COLO668 (cell line): Measurements from ENCODE around the gene TMEM54.
"Not testable (repeated sequence)": the region's sequence is repeated elsewhere in the genome, so short reads cannot be mapped to it uniquely, and the experiment has no call there.

Experiments
- DNase-seq: peaks from one replicate; lab custom pipeline; 2025; ENCODE audit not compliant: unreplicated experiment; lab: John Stamatoyannopoulos, UW

TMEM54 gene

DNA sequence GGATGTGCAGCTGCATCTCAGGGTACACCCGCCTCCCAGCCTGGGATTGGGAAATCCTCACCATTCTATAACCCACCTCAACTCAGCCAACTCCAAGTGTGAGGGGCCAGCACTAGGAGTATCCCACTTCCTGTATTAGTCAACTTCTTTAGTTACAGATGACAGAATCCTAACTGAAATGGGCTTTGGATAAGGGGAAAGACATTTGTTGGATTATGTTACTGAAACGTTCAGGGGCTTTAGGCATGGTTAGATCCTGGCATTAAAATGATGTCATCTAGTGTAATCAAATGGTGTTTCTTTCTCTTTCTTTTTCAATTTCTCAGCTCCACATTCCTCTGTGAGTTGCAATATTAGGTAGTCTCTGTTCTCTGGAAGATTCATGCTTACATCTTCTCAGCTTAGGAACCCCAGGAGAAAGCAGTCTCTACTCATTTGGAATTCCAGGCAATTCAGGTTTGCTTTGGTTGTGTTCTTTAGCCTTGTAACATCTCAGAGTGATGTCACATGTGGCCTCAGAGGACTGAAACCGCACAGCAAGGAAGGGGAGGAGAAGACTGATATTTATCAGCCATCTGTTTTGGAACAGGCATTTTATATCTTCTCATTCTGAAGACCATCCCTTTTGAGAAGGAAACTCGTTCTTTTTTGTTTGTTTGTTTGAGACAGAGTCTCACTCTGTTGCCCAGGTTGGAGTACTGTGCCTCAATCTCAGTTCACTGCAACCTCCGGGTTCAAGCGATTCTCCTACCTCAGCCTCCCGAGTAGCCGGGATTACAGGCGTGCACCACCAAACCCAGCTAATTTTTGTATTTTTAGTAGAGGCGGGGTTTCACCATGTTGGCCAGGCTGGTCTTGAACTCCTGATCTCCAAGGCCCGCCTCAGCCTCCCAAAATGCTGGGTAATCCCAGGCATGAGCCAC lies 18.9 kb upstream of the TMEM54 start:
- DNase-seq, result no peak

DNA sequence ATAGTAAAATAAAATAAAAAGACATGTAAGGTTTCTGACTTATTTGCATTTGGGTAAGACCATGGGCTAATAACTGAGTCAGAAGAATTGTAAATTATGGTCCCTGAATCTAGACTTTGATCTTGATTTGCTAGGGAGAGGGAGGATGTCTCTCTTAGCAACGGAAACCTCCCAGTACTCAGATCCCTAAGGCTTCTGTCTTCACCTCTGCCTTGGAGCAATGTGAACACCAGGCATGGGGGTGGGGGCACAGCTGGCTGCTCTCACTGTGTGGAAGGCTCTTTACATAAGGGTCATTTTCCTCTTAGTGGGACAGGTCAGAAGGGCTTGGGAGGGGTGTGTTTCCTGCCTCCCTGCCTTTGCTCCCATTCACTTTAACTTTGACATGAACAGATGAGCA lies 17.0 kb upstream of the TMEM54 start:
- DNase-seq, result no peak

DNA sequence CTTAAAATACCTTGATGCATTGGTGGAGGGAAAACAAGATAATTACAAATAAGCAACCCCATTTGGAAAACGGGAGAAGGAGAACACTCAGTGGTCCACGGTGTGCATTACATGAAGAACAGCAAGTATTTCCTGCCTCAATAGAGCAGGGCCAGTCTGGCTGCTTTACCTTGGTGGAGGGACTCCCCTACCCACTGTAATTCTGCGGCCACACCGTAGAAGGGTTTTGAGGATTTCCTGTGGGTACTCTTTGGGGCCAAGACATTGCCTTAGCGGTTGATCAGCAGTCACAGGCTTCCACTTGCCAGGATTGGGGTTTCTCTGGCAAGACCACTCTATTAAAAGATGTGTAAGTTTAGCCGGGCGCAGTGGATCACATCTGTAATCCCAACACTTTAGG lies 16.3 kb upstream of the TMEM54 start:
- no peak for DNase-seq

DNA sequence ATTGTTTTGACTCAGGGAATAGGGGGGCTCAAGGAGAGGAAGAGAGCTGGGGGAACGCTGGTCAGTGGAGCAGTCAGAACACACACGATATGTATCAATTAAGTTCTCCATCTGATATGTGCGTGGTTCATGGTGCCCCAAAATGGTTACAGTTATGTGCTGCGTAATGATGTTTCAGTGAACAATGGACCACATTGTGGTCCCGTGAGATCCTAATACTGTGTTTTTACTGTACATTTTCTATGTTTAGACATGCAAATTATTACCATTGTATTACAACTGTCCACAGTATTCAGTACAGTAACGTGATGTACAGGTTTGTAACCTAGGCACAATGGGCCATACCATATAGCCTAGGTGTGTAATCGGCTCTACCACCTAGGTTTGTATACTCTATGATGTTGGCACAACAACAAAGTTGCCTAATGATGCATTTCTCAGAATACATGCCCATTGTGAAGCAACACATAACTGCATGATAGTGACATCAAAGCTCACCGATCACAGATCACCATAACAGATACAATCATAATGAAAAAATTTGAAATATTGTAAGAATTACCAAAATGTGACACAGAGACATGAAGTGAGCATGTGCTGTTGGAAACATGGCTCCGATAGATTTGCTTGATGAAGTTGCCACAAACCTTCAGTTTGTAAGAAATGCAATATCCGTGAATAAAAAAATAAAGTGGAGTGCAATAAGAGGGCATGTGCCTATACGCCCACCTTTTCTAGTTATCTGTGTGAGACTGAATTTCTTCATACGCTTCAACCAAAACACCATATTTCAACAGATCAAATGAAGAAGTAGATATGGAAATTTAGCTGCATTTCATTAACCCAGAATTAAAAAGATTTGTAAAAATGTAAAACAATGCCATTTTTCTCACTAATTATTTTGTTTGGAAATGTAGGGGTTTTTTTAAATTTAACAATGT lies 14.8 kb upstream of the TMEM54 start:
- no peak for DNase-seq

DNA sequence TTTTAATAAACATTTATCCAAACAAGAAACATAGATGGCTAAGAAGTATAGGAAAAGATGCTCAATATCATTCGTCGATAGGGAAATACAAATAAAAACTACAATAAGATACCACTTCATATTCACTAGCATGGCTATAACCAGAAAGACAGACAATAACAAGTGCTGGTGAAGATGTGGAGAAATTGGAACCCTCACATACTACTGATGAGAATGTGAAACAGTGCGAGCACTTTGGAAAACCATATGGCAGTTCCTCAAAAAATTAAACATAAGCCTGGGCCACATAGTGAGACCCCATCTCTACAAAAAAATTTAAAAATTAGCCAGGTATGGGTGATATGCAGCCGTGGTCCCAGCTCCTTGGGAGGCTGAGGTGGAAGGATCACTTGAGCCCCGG lies 9.1 kb upstream of the TMEM54 start:
- DNase-seq, result no peak

DNA sequence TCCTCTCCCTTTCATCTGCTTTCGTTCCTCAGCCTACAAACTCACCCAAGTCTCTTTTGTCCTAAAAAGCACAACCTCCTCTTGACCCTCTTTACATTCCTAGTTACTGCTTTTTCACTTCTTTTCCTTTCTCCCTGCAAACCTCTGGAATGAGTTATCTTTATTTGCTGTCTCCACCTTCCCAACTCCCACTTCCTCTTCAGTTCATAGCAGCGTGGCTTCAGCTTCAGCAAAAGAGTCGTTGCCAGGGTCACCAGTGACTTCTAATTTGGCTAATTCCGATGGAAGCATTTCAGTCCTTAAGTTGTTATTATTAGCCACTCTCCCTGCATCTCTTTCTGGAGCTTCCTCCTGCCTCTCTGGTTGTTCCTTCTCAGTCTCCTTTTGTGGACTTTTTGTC lies 6.2 kb upstream of the TMEM54 start:
- no peak for DNase-seq

DNA sequence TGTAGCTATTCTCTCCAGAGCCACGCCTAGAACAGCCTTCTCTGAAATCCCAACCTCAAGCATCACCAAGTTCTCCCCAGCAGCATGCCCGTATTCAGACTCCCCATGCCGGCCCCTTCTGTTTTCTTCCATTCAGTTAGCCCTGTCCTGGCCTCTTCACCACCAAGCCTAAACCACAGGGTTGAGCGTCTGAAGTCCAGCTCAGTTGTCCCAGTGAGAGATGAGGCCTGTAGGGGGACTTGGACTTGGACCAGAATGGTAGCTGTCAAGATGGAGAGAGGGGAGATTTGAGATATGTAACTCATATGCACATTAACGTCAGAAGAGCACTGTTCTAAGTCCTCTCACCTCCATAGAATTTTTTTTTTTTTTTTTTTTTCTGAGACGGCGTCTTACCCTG lies 5.5 kb upstream of the TMEM54 start:
- no peak for DNase-seq

DNA sequence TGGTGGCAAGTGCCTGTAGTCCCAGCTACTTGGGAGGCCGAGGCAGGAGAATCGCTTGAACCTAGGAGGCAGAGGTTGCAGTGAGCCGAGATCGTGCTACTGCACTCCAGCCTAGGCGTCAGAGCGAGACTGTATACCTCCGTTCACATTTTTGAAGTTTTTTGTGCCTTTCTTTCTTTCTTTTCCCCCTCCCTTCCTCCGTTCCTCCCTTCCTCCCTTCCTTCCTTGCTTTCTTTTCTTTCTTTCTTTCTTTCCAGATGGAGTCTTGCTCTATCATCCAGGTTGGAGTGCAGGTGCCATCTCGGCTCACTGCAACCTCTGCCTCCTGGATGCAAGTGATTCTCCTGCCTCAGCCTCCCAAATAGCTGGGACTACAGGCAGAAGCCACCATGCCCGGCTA lies 4.4 kb upstream of the TMEM54 start:
- DNase-seq, result not testable (repeated sequence)

DNA sequence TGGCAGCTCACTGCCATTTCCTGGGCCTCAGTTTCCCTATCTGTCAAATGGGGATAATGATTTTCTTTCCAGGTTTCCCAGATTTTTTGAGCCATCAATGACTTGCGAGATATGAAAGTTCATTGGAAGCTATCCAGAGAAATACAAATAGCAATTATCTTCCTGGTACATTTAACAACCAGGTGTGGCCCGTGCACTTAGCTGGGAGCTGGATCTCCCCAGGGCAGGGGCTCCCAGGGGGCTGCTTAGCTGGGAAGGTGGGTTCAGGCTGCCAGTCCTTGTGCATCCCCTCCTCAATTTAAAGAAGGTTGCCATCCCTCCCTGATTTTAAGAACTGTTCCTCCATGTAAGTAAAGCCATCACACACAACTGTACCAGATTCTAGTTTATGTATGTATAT lies 3.6 kb upstream of the TMEM54 start:
- DNase-seq, result no peak

DNA sequence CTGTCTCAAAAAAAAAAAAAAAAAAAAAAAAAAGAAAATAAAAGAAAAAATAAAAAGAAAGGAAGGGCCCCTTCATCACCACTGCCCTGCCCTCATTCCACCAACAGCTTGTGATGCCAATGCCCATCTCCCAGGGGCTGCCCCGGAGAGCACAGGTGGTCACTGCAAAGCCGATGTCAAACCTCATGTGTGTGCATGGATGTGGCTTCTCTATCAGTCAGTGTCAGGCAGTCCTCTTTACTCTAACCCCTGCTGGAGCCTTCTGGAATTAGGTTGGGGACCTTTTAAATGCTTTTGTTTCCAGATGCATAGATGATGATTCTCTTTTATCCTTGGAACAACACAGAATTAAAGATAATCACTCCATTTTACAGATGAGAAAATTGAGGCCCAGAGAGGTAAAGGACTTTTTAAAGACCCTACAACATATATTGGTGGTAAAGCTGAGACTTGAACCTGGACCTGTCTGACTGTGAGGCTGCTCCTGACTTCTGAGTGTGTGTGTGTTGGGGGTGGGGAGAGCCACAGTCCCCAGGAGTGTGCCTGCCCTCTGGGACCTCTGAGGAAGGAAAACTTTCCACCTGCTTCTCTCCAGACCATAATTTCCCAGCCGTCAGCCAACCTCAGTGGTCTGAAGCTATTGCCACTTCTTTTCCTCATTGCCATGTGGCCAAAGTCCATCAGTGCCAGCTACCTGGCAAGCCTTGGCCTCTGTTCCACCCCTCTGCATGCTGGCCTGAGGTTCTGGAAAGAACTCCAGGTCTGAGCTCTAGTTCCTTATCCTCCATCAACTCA lies 3.0 kb upstream of the TMEM54 start:
- no peak for DNase-seq

DNA sequence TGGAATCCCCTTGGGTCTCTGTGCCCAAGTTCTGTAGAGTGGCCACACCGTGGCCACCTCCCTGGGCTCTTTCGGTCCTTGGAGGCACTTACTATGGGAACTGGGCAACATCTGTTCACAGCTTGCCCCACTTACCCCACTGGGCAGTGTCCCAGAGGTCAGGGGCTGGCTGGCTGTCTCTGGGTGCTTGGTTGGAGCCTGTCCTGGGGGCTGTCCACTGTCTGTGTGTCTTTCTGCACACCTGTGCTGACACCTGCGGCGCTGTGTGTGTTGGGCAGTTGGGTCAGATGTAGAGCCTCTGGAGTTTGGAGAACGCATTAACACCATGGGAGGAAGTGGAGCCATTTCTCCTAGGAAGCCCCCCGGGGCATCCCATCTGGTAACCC lies 1.3 kb upstream of the TMEM54 start:
- DNase-seq, result no peak

DNA sequence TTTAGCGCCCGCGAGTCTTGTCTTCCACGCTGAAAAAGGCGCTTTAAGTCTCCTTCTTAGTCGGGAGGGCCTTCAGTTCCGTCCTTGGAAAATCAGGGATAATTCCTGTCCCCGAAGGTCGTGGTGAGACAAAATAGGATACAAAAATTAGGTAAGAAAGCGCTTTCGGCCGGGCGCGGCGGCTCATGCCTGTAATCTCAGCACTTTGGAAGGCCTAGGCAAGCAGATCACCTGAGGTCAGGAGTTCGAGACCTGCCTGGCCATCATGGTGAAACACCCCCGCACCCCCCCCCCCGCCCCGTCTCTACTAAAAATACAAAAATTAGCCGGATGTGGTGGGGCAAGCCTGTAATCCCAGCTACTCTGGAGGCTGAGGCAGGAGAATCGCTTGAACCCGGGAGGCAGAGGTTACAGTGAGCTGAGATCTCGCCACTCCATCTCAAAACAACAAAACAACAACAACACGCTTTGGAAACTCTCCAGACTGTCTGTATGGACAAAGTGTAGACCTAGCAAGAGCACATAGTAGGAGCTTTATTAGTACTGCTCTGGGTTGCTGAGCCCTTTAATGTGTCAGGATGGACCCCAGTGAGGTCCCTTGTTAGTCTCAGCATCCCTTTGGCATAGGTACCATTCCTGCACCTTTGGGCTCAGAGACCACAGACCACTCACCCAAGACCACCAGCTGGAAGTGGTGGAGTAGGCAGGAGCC lies 790 bp upstream of the TMEM54 start:
- no peak for DNase-seq

DNA sequence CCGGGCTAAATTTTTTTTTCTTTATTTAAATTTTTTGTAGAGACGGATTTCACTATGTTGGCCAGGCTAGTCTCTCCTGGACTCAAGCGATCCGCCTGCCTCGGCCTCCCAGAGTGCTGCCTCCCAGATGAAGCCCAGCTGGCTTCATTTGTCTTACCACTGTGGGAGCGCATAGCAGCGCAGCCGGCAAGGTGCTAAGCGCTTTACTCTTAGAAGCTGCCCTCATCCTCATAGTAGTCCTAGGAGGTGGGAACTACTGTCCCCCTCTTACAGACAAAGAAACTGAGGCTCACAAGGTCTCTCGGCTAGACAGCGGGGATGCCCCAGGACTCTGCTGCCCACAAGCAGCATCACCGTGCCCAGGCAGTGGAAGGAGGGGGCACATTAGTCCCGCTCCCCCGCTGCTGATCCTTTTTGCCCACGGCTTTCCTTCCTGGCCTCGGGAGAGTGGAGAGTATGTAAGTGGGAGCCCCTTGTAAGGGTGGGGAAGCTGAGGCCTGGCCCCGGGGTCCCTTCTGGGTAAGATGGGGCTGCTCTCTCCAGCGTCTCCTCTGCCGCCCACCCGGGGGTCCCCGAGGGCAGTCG lies 726 bp downstream of the TMEM54 start:
- no peak for DNase-seq

DNA sequence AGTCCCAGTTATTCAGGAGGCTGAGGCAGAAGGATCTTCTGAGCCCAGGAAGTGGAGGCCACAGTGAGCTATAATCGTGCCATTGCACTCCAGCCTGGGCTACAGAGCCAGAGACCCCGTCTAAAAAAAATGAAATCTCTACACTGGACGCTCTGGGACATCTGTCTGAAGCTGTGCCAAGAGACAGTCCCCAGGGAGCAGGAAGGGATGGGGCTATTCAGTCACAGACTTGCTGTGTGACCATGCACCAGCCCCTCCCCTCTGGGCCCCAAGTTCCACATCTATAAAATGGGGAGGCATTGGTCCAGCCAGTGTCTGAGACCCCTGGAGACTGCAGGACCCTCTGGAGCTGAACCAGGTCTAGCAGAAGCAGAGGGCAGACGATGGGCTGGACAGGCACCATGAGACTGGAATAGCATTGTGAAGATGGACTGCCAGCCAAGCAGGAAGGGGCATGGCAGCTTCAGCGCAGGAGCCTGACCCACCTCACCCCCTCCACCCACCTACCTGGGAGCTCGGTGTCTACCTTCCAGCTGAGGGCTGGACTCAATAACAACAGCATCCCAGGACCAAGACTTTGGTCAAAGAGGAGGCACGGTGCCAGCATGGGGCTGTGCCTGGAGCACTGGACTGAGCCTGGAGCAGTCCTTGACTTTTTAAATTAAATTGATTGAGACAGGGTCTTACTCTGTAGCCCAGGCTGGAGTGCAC lies 1.4 kb downstream of the TMEM54 start:
- DNase-seq, result no peak

DNA sequence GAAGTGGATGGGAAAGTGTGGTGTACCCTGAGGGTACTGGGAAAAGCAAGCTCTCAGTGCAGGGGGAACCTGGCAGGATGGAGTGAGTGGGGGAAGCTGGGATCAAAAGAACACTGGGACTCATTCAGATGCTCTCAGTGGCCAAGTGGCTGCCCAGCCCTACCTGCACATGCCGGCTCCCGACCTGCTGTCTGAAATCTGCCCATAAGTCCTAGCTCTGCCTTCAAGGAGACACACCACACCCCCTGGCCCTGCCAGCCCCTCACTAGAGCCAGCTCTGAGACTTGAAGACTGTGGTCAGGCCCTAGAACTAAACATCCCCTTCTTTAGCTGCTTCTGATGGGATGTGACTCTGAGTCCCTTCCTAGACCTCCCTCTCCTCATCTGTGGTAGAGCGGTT lies 2.2 kb downstream of the TMEM54 start:
- DNase-seq, result no peak

DNA sequence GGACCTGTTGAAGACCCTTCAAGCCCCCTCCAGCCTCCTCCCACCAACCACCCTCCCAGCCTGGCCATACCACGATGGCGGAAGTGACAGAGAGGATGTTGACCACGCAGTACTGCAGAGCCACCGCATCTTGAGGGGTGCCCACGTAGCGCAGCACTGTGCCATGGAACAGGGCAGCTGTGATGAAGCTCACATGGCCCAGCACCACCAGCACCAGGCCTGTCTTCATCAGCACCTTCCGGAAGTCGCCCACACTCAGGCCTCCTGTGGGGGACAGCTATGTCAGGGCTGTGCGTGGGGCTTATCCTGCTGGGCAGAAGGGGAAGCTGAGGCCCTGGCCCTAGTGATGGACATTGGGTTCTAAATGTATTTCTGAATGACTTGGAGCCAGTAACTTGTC lies 3.1 kb downstream of the TMEM54 start:
- DNase-seq, result no peak

DNA sequence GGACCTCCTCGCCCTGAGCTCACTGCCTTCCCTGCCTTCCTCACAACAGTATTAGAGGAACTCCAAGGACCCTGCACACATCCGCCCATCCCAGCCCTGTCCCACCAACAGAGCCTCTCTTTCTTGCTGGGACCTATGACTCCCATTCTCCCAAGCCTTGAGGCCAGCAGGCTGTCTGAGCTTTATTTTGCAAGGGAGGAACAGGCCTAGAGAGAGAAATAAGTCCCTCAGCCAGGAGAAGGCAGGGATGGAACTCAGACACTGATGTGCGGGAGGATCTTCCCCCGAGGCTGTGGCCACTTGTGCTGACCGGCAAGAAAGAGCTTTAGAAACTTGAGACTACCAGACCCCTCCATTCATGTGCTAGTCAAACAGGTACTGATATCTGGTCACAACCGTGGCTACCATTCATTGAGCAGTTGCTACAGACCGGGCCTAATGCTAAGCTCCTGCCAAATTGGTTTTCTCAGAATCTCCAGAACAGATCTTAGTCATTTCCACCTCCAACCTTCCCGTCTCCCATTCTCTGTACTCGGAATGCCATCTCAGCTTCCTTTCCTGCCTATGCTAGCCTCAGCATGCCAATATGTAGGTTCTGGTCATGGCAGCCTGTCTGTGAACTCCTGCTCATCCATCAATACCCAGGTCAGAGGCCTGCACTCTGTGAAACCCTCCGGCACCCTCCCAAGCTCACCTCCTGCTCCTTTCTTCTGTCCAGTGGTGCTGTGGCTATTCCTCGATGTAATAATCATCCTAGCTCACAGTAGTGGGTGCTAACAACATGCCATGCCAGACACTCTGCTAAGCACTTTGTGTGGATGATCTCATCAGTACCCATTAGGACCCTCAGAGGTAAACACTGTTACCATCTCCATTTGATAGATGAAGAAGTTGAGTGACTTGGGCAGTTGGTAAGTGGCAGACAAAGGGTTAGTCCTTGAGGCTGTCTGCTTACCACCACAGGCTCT lies 3.8 kb downstream of the TMEM54 start:
- no peak for DNase-seq

DNA sequence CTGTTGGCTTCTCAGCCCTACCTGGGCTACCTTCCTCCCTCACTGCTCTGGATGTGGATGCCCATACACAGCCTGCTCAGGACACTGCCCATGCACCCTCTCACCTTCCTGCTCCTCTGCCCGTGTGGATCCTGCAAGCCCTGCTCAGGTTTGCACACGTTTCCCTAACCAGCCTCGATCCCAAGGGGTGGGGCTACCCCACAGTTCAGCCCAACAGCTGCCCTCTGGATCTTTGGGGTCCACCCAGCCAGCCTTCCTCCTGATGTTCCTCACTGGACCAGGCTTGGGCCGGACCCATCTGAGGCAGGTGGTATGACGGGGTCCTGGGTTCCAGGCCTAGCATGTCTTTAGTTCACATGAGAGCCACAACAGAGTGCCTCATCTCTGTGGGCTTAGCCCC lies 4.7 kb downstream of the TMEM54 start:
- no peak for DNase-seq
